ENCODE measurements around the gene TAS1R2. TPM values are rescaled to one million over a fixed set of nuclear protein-coding genes. Genes with fewer than 3 reads are reported as not detected.

The TAS1R2 gene
- total and polyA plus RNA-seq, 9 of the 15 experiments (the other 6 are each of a cell fraction or from before 2014, with no cell fraction given) = not detected

GRCh38 chr1:18874036-18874435, 14.6 kb upstream of the TAS1R2 start:
- no peak overlapping the region for H3K4me2 ChIP-seq (ENCODE audit: insufficient read depth, low read length)
- no peak overlapping the region for H3K9ac ChIP-seq (ENCODE audit: insufficient read depth in 1 of 2, low read depth in 2 of 2, low read length in 2 of 2)
- H3K9me1 ChIP-seq (ENCODE audit: control insufficient read depth, insufficient read depth, low read length) = no peaks in the 10 kb centered on the region
- no peak for FAIRE-seq
- 18% methylated on average over 6 of the region's 6 CpGs for WGBS (ENCODE audit: insufficient coverage, low coverage, missing lambda C conversion rate)
- in situ Hi-C loops (cut with MboI) (no loop called here), intact Hi-C loops (cut with micrococcal nuclease) (no loop called here)
- no peak for DNase-seq (ENCODE audit: extremely low read depth in 1 of 4, low spot score in 3 of 4)
- no peak overlapping the region for H3K27ac ChIP-seq (ENCODE audit: extremely low read depth, low read depth, low read length)
- ATAC-seq = no peak
- peaks cover 3 to 11% of the 10 kb centered on the region in 2 experiments; a peak in 1 of 5 replicates for H3K27me3 ChIP-seq (ENCODE audit: control insufficient read depth in 2 of 2, insufficient read depth in 2 of 2, low read length in 2 of 2)
- ChIA-PET POLR2A (interaction anchor here (1.1 kb wide), 1 partner anchor 10 kb away, joined by 3 read pairs; no protein-coding TSS in a partner anchor), CTCF (ENCODE audit: low intra/inter-chr PET ratio) (interaction anchor here (1.0 to 2.3 kb wide), 2 partner anchors 39 to 276 kb away, joined by 4 to 27 read pairs; no protein-coding TSS in a partner anchor)
- H3K4me1 ChIP-seq (replicated peaks in 1 of 2; ENCODE audit: control insufficient read depth in 2 of 2, insufficient read depth in 2 of 2, low read length in 2 of 2) = peaks cover 0 to 13% of the 10 kb centered on the region in 2 experiments; a peak in 2 of 5 replicates
- H3K36me3 ChIP-seq (ENCODE audit: control insufficient read depth, insufficient read depth, low read length) = no peaks in the 10 kb centered on the region
- H3K4me3 ChIP-seq = no peak overlapping the region
- no peaks in the 10 kb centered on the region for H3K9me3 ChIP-seq (replicated peaks; ENCODE audit: control insufficient read depth, insufficient read depth, low read depth, low read length)
- no TSS peak for BruUV-seq (replicated peaks)
- H4K20me1 ChIP-seq (replicated peaks; ENCODE audit: control insufficient read depth, insufficient read depth, low read length) = peaks cover 15% of the 10 kb centered on the region
- H2AFZ ChIP-seq (ENCODE audit: low read depth, low read length) = no peak overlapping the region
- no peaks in the 10 kb centered on the region for H3K79me2 ChIP-seq (ENCODE audit: control insufficient read depth, insufficient read depth, low read length)
- TF ChIP-seq ZNF75A (CRISPR knock-in tag; IDR thresholded peaks at IDR 0.05) (no peak), THRA (IDR thresholded peaks at IDR 0.05) (no peak), SMC3 (conservative IDR thresholded peaks at IDR 0.05; ENCODE audit: insufficient read depth, low read depth, low read length) (no peak), PATZ1 (CRISPR knock-in tag; IDR thresholded peaks at IDR 0.05; ENCODE audit: borderline replicate concordance) (no peak), KAT2B (IDR thresholded peaks at IDR 0.05; ENCODE audit: low read depth, low read length) (no peak), MCM7 (IDR thresholded peaks at IDR 0.05) (no peak), RBM25 (IDR thresholded peaks at IDR 0.05; ENCODE audit: low read depth, low read length, severe bottlenecking) (peak; percentile 86), ESRRA (IDR thresholded peaks at IDR 0.05; ENCODE audit: borderline replicate concordance, low read depth) (peak; percentile 49; the same call in 1 of the 2 replicates)
- TF ChIP-seq, protein P1, sequence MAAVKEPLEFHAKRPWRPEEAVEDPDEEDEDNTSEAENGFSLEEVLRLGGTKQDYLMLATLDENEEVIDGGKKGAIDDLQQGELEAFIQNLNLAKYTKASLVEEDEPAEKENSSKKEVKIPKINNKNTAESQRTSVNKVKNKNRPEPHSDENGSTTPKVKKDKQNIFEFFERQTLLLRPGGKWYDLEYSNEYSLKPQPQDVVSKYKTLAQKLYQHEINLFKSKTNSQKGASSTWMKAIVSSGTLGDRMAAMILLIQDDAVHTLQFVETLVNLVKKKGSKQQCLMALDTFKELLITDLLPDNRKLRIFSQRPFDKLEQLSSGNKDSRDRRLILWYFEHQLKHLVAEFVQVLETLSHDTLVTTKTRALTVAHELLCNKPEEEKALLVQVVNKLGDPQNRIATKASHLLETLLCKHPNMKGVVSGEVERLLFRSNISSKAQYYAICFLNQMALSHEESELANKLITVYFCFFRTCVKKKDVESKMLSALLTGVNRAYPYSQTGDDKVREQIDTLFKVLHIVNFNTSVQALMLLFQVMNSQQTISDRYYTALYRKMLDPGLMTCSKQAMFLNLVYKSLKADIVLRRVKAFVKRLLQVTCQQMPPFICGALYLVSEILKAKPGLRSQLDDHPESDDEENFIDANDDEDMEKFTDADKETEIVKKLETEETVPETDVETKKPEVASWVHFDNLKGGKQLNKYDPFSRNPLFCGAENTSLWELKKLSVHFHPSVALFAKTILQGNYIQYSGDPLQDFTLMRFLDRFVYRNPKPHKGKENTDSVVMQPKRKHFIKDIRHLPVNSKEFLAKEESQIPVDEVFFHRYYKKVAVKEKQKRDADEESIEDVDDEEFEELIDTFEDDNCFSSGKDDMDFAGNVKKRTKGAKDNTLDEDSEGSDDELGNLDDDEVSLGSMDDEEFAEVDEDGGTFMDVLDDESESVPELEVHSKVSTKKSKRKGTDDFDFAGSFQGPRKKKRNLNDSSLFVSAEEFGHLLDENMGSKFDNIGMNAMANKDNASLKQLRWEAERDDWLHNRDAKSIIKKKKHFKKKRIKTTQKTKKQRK (IDR thresholded peaks at IDR 0.05; ENCODE audit: borderline replicate concordance, low read depth, low read length) = no peak
- TF ChIP-seq, protein P2, sequence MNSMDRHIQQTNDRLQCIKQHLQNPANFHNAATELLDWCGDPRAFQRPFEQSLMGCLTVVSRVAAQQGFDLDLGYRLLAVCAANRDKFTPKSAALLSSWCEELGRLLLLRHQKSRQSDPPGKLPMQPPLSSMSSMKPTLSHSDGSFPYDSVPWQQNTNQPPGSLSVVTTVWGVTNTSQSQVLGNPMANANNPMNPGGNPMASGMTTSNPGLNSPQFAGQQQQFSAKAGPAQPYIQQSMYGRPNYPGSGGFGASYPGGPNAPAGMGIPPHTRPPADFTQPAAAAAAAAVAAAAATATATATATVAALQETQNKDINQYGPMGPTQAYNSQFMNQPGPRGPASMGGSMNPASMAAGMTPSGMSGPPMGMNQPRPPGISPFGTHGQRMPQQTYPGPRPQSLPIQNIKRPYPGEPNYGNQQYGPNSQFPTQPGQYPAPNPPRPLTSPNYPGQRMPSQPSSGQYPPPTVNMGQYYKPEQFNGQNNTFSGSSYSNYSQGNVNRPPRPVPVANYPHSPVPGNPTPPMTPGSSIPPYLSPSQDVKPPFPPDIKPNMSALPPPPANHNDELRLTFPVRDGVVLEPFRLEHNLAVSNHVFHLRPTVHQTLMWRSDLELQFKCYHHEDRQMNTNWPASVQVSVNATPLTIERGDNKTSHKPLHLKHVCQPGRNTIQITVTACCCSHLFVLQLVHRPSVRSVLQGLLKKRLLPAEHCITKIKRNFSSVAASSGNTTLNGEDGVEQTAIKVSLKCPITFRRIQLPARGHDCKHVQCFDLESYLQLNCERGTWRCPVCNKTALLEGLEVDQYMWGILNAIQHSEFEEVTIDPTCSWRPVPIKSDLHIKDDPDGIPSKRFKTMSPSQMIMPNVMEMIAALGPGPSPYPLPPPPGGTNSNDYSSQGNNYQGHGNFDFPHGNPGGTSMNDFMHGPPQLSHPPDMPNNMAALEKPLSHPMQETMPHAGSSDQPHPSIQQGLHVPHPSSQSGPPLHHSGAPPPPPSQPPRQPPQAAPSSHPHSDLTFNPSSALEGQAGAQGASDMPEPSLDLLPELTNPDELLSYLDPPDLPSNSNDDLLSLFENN (IDR thresholded peaks at IDR 0.05; ENCODE audit: low read depth in 2 of 2, low read length in 2 of 2) = no peak
